Tibial artery (tissue), 4 donors: Measurements from ENCODE around the gene NADSYN1.
"Not testable (repeated sequence)": the region's sequence is repeated elsewhere in the genome, so short reads cannot be mapped to it uniquely, and the experiment has no call there.

Experiments used
- DNase-seq, 2 donors: peaks; one replicate each; pipeline ENCODE4 v3.0.0-alpha.2; 2019
- H3K27ac ChIP-seq, 2 donors: fragments of 200-600 bp; sonication (generic) in 1 of 2; 1 replicate in 1 of 2; 2 replicates in 1 of 2; pipeline ENCODE4 v1.5.1; 2018 to 2019; ENCODE audit warnings: mild to moderate bottlenecking in 1 of 2
- H3K27me3 ChIP-seq, 2 donors: fragments of 200-600 bp; sonication (generic) in 1 of 2; one replicate each; pipeline versions ENCODE4 v1.5.1 to v1.6.0; 2016 to 2019
- H3K36me3 ChIP-seq, 3 donors: fragments of 200-600 bp; sonication (generic) in 2 of 3; one replicate each; pipeline ENCODE4 v1.5.1; 2016 to 2019; ENCODE audit warnings: mild to moderate bottlenecking in 2 of 3
- H3K4me1 ChIP-seq, 4 donors: fragments of 200-600 bp; sonication (generic) in 2 of 4; 1 replicate in 3 of 4; 2 replicates in 1 of 4; pipeline ENCODE4 v1.5.1; 2016 to 2019
- H3K4me3 ChIP-seq, 2 donors: fragments of 200-600 bp; sonication (generic) in 1 of 2; 1 replicate in 1 of 2; 2 replicates in 1 of 2; pipeline ENCODE4 v1.5.1; 2018 to 2019; ENCODE audit warnings: mild to moderate bottlenecking in 2 of 2
- H3K9me3 ChIP-seq, 3 donors: fragments of 200-600 bp; sonication (generic) in 1 of 3; one replicate each; pipeline ENCODE4 v1.5.1; 2016 to 2019
- intact Hi-C: fragments of 100-400 bp; cut with DNase I; formaldehyde crosslinking; loops from one replicate; pipeline ENCODE4 v1.15.0; 2023; ENCODE audit warnings: low total_unique reads
- TF ChIP-seq, protein P1 (sequence below), 2 experiments: fragments of 200-600 bp in 1 of 2; fragments of 450-650 bp in 1 of 2; IDR thresholded peaks; one replicate each; pipeline ENCODE4 v1.5.1; 2017 to 2019; ENCODE audit warnings: antibody characterized with exemption in 2 of 2, mild to moderate bottlenecking in 1 of 2, moderate library complexity in 1 of 2

The NADSYN1 gene

DNA sequence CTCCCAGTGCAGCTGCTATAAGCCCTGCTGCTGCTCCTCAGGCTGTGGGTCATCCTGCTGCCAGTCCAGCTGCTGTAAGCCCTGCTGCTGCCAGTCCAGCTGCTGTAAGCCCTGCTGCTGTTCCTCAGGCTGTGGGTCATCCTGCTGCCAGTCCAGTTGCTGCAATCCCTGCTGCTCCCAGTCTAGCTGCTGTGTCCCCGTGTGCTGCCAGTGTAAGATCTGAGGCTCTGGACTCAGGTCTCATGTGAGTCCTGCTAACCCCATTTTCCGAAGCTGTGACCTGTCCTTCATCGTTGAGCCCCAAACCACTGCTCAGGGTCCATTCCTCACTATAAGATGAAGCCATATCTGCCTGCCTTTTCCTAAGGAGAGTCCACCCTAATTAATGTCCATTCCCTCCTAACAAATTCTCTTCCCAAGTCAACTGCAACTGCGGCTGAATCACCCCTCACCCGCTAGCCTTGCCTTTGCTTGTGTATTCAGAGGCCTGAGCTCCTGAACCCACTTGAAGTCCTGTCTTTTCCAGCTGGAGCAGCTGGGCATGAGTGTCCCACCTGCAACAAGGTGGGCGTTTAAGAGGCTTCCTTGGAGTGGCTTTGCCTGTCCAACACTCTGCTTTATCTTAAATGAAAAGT is 74.7 kb downstream of the NADSYN1 start:
- no peak overlapping the region for H3K4me3 ChIP-seq
- intact Hi-C loops = no loop called here
- peak in 1 of 2 donors; percentile 25 for DNase-seq
- peaks cover 0 to 14% (median 11%) of the 10 kb centered on the region in 3 donors for H3K9me3 ChIP-seq
- TF ChIP-seq, protein P1, sequence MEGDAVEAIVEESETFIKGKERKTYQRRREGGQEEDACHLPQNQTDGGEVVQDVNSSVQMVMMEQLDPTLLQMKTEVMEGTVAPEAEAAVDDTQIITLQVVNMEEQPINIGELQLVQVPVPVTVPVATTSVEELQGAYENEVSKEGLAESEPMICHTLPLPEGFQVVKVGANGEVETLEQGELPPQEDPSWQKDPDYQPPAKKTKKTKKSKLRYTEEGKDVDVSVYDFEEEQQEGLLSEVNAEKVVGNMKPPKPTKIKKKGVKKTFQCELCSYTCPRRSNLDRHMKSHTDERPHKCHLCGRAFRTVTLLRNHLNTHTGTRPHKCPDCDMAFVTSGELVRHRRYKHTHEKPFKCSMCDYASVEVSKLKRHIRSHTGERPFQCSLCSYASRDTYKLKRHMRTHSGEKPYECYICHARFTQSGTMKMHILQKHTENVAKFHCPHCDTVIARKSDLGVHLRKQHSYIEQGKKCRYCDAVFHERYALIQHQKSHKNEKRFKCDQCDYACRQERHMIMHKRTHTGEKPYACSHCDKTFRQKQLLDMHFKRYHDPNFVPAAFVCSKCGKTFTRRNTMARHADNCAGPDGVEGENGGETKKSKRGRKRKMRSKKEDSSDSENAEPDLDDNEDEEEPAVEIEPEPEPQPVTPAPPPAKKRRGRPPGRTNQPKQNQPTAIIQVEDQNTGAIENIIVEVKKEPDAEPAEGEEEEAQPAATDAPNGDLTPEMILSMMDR (IDR thresholded peaks at IDR 0.05) = no peak
- no peak overlapping the region for H3K27ac ChIP-seq
- H3K27me3 ChIP-seq = no peaks in the 10 kb centered on the region
- no peaks in the 10 kb centered on the region for H3K36me3 ChIP-seq
- no peaks in the 10 kb centered on the region for H3K4me1 ChIP-seq

DNA sequence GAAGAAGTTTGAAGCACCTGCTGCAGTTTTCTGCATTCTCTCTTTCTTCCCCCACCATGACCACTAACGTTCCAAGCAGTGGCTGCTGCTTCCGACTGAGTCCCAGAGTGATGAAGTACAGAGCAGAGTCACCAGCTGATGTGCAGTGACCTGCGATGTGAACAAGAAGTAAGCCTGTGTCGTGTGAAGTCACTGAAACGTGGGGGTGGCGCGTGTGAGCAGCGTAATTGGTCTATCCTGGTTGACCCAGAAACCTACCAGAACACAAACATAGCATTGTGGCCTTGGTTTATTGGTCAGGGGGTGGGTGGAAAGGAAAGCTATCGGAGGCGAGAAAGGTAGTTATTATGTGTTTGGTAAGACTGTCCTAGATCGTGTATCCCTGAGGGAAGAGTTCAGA is 77.6 kb downstream of the NADSYN1 start:
- Histone ChIP-seq H3K27ac (no peak overlapping the region), H3K4me3 (no peak overlapping the region), H3K27me3 (no peaks in the 10 kb centered on the region), H3K9me3 (peaks cover 0 to 5% (median 3%) of the 10 kb centered on the region in 3 donors), H3K36me3 (no peaks in the 10 kb centered on the region), H3K4me1 (no peaks in the 10 kb centered on the region)
- intact Hi-C loops = no loop called here
- TF ChIP-seq, protein P1 (IDR thresholded peaks at IDR 0.05) = no peak
- peak in 1 of 2 donors; percentile 27 for DNase-seq

DNA sequence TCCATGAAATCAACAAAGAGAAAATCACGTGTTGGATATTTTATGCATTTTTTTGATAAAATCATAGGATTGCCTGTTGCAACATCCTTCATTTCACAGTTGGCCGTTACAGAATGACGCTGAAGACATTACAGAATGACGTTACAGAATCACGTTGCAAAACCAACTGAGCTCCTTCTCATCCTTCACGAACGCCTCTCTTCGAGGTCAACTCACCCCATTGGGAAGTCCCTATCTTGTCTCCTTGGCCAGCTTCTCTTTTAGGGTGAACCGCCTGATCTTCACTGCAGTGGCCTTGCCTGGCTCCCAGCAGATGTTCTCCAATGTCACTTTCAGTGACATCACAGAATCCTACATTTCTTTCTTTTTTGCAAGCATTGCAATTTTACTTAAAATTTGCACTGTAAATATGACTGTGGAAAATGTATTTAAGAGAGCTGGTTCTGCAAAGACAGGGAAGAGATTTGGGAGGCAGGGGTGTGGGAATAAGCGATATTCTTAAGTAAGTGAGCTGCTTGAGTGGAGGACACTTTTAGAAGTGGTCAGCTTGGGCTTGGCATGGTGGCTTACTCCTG is 79.1 kb downstream of the NADSYN1 start:
- DNase-seq = peak in 1 of 2 donors; percentile 6
- H3K4me3 ChIP-seq = no peak overlapping the region
- intact Hi-C loops = no loop called here
- H3K36me3 ChIP-seq = no peaks in the 10 kb centered on the region
- H3K27me3 ChIP-seq = no peaks in the 10 kb centered on the region
- TF ChIP-seq, protein P1 (IDR thresholded peaks at IDR 0.05) = no peak
- no peak overlapping the region for H3K27ac ChIP-seq
- H3K4me1 ChIP-seq = no peaks in the 10 kb centered on the region
- no peaks in the 10 kb centered on the region for H3K9me3 ChIP-seq

DNA sequence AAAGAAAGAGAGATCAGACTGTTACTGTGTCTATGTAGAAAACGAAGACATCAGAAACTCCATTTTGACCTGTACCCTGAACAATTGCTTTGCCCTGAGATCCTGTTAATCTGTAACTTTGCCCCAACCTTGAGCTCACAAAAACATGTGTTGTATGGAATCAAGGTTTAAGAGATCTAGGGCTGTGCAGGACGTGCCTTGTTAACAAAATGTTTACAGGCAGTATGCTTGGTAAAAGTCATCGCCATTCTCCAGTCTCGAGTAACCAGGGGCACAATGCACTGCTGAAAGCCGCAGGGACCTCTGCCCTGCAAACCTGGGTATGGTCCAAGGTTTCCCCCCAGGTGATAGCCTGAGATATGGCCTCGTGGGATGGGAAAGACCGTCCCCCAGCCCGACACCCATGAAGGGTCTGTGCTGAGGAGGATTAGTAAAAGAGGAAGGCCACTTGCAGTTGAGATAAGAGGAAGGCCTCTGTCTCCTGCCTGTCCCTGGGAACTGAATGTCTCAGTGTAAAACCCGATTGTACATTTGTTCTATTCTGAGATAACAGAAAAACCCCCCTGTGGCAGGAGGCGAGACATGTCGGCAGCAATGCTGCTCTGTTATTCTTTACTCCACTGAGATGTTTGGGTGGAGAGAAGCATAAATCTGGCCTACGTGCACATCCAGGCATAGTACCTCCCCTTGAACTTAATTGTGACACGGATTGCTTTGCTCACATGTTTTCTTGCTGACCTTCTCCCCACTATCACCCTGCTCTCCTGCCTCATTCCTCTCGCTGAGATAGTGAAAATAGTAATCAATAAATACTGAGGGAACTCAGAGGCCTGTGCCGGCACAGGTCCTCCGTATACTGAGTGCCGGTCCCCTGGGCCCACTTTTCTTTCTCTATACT is 82.0 kb downstream of the NADSYN1 start:
- H3K4me1 ChIP-seq, H3K9me3 ChIP-seq, H3K27ac ChIP-seq, H3K27me3 ChIP-seq, H3K4me3 ChIP-seq, intact Hi-C loops, H3K36me3 ChIP-seq, DNase-seq: not testable (repeated sequence)

DNA sequence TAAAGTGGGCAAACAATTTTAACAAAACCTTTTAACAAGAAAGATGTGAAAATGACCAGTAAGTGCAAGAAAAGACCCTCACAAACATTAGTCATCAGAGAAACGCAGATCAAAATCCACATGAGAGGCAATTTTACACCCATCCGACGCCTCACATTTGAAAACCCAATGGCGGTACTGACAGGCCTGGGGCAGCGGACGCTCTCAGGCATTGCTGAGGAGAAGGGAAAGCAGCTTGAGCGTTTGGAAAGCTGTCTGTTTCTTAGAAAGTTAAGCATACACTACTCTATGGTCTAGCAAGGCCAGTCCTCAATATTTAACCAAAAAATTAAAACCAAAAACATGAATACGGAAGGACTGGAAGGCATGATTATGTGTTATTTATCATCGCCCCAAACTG is 82.8 kb downstream of the NADSYN1 start:
- TF ChIP-seq, protein P1 (IDR thresholded peaks at IDR 0.05) = no peak
- intact Hi-C loops = no loop called here
- Histone ChIP-seq H3K27ac (no peak overlapping the region), H3K27me3 (no peaks in the 10 kb centered on the region), H3K9me3 (no peaks in the 10 kb centered on the region), H3K4me1 (no peaks in the 10 kb centered on the region), H3K4me3 (no peak overlapping the region), H3K36me3 (no peaks in the 10 kb centered on the region)
- no peak for DNase-seq

DNA sequence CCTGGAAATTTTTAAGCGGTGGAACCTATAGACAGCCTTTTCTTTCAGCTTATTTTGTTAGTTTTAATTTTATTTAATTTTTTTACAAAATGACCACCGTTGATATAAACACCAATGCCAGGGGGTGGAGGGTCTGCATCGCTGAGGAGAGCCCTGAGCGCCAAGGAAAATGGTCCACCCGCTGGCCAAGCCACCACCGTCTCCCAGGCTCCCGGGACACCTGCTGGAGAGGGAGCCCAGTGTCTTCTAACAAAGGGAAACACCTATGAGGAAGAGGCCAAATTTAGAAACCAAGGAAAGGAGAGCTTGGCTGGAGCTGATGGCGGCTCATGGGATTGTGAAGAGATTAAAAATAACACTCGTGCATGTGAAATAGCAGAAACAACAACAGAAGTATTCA is 84.5 kb downstream of the NADSYN1 start:
- no peak for DNase-seq
- intact Hi-C loops = no loop called here
- H3K36me3 ChIP-seq = no peaks in the 10 kb centered on the region
- TF ChIP-seq, protein P1 (IDR thresholded peaks at IDR 0.05) = no peak
- no peaks in the 10 kb centered on the region for H3K4me1 ChIP-seq
- no peaks in the 10 kb centered on the region for H3K9me3 ChIP-seq
- H3K4me3 ChIP-seq = no peak overlapping the region
- H3K27me3 ChIP-seq = no peaks in the 10 kb centered on the region
- no peak overlapping the region for H3K27ac ChIP-seq

DNA sequence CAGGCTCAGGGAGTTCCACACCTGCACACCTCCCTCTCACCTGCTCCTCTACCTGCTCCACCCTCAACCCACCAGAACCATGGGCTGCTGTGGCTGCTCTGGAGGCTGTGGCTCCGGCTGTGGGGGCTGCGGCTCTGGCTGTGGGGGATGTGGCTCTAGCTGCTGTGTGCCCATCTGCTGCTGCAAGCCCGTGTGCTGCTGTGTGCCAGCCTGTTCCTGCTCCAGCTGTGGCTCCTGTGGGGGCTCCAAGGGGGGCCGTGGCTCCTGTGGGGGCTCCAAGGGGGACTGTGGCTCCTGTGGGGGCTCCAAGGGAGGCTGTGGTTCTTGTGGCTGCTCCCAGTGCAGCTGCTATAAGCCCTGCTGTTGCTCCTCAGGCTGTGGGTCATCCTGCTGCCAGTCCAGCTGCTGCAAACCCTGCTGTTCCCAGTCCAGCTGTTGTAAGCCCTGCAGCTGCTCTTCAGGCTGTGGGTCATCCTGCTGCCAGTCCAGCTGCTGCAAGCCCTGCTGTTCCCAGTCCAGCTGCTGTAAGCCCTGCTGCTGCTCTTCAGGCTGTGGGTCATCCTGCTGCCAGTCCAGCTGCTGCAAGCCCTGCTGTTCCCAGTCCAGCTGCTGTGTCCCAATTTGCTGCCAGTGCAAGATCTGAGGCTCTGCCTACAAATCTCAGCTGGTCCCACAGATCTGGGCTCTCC is 85.1 kb downstream of the NADSYN1 start, which contains the start of gene KRTAP5-8:
Gene KRTAP5-8 (plus strand): TSS at position 49 of the 689 bp plus-strand sequence. CDS start 31 bp downstream, at position 80.
- H3K36me3 ChIP-seq, H3K4me1 ChIP-seq, intact Hi-C loops, H3K9me3 ChIP-seq, H3K27ac ChIP-seq, H3K27me3 ChIP-seq, DNase-seq, H3K4me3 ChIP-seq: not testable (repeated sequence)
